GM18868 (cell line): ENCODE results near the gene EHMT1.
"Not testable (repeated sequence)": the region's sequence is repeated elsewhere in the genome, so short reads cannot be mapped to it uniquely, and the experiment has no call there.

Experiments used
- ATAC-seq: cut with Tn5 transposase; IDR thresholded peaks from one replicate; pipeline ENCODE4 v1.9.1; 2021; ENCODE audit warnings: mild to moderate bottlenecking, moderate library complexity; ENCODE audit not compliant: unreplicated experiment

The EHMT1 gene

DNA sequence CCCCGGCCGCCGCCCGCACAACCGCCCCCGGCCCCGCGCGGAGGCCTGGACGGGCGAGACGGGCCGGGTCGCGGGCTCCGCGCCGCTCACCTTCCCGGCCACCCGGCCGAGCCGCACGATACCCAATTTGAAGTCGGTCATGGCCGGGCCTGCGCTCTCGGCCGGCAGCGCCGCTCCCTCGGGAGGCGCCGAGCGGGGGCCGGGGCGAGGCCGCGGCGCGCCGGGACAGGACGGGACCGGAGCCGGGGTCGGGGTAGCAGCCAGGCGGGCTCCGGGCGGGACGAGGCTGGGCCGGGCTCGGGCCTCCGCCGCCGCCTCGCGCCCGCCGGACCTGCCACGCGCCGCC is 28.7 kb upstream of the EHMT1 start:
- ATAC-seq, result no peak

DNA sequence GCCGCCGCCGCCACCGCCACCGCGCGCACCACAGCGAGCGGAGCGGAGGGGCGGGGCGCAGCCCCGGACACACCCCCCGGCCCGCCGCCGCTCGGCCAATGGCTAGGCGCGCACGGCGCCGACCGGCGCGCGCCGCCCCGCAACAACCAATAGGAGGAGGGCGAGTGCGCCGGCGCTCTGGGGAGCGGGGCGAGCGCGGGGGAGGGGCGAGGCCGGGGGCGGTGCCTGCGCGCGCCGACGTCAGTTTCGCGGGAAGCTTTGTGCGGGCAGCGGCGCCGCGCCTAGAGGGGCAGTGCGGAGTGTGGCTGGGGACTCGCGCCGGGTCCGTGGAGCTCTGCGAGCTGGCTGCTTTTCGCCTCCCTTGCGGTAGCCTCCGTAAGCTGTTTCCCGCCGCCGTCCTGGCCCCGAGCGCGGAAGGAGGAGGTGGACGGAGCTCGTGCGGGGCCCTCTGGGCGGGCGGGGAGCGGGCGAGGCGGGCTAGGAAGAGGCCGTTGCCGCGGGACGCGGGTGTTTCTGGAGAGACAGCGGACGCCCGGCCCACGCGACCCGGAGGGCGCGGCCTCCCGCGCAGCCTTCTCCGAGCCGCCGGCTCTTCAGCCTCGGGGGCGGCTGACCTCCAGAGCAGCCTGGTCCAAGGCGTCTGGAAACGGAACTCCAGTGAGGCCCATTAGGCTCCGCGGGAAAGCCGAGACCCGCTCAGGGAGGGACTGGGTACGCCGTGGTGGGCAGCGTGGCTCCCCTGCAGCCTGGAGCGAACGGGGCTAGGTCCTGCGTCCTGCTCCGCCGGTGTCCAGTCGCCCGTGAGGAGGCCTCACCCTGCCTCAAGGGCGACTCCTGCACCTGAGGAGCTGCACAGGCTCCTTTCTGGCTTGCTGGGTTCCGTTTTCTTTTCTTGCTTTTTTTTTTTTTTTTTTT is 28.1 kb upstream of the EHMT1 start, which contains the start of gene ZMYND19:
Gene ZMYND19, minus strand, starts transcription at position 44 of the 915 bp plus-strand sequence. CDS start 249 bp downstream, outside the sequence.
- ATAC-seq, result peak; percentile 91

DNA sequence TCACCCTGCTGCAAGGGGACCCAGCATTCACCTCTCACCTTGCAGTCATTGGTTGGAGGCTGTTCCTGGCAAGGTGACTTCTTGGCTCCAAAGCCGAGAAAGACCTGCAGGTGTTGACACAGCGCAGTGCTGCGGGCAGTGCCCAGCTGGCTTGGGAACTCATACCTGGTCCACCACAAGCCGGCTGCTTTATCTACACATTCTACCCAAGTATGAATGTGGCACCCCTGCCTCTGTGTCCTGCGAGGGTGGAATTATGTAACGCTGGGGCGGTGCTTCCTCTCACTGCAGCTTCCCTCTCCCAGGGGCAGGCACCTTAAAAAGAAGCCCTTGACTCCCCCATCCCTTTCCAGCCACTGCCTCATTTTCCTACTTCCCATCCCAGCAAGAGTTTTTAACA is 26.0 kb upstream of the EHMT1 start:
- no peak for ATAC-seq

DNA sequence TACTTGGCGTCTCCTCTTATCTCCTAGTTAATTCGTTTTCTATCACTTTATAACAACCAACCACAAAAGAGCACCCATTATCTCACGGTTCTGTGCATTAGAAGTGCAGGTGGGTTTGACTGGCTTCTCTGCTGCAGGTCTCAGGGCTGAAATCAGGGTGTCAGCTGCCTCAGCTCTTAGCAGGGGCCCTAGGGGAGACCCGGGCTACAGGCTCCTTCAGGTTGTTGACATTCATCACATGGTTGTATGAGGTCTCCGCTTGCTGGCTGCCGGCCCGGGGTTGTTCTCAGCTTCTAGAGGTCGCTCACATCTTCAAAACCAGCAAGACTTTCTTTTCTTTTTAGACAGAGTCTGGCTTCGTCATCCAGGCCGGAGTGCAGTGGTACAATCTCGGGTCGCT is 25.6 kb upstream of the EHMT1 start:
- ATAC-seq, result no peak

DNA sequence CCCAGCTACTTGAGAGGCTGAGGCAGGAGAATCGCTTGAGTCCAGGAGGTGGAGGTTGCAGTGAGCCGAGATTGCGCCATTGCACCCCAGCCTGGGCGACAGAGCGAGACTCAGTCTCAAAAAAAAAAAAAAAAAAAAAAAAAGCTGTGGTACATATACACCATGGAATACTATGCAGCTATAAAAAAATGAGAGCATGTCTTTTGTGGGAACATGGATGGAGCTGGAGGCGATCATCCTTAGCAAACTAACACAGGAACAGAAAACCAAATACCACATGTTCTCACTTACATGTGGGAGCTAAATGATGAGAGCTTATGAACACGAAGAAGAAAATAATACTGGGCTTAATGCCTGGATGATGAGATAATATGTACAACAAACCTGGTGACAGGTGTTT is 22.2 kb upstream of the EHMT1 start:
- not testable (repeated sequence) for ATAC-seq

DNA sequence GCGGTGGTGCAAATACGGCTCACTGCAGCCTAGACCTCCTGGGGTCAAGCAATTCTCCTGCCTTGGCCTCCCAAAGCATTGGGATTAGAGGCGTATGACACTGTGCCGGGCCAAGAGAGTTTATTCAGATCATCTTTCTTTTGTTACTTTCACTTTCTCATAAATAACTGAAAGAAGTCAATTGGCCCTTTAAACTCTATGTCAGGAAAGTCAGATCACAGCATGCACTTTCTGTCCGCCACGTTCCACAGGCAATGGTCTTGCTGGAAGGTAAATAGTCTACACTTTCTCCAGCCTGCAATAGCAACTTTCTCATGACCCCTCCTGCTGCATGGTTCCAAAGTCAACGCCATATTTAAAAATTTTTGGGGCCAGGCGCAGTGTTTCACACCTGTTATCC is 19.9 kb upstream of the EHMT1 start:
- no peak for ATAC-seq

DNA sequence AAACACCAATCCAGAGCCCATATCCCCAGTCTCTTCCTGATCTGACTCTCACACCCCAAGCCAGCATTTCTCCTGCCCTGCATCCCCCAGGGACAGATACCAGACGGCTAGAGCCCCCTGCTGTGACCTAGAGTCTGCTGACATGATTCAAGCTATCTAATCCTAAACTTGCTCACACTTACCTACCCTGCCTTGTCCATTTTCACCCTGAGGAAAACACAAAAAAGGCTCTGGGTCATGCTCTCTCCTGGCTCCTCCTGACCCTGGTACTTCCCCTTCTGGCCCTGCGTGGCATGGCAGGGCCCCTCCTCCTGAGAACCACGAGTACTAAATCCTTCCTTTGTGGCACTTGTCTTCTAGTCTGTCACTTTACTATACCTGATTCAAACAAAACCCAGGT is 16.1 kb upstream of the EHMT1 start:
- no peak for ATAC-seq

DNA sequence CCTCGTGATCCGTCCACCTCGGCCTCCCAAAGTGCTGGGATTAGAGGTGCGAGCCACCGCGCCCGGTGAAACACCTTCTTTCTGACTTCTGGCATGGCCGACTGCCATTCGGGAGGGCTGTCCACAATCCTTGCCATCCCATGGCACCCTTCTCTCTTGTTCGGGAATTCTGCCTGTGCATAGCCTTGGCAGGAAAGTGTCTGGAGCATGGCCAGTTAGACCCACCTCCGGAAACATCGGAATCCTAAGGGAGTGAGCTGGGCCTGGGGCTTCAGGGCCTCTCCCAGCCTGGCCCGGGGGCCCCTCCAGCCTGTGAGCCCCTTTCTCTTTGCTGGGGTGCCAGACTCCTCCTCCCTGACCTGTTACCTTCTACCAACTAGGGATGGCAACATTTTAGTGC is 14.9 kb upstream of the EHMT1 start:
- no peak for ATAC-seq

DNA sequence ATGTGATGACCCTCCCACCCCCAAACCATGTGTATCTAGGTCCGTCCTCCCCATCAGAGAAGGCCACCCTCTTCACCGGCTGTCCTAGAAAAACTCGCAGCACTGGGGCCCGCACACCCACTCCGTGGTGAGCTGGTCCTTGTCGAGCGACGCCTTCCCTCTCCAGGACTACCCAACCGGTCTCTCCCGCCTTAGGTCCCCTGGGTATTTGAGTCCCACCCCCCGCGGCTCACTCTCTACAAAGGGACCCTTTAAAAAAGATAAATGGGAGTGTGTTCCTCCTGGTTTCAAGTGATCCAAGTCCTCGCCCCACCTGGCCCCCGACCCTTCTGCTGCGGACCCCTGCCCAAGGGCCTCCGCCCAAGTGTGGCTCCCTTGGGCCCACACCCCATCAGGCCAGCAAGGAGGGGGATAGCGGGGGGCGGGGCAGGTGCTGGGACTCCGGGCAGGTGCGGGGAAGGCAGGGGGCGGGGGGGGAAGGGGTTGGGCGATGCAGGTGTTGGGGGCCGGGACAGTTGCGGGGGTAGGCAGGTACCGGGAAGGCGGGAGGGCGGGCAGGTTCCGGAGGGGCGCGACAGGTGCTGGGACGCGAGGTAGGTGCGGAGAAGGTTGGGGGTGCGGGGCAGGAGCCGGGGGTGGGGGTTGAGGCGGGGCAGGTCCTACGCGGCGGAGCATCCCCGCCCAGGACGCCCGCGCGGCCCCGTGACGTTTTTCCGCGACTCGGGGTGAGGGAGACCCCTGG is 14.3 kb upstream of the EHMT1 start:
- no peak for ATAC-seq

DNA sequence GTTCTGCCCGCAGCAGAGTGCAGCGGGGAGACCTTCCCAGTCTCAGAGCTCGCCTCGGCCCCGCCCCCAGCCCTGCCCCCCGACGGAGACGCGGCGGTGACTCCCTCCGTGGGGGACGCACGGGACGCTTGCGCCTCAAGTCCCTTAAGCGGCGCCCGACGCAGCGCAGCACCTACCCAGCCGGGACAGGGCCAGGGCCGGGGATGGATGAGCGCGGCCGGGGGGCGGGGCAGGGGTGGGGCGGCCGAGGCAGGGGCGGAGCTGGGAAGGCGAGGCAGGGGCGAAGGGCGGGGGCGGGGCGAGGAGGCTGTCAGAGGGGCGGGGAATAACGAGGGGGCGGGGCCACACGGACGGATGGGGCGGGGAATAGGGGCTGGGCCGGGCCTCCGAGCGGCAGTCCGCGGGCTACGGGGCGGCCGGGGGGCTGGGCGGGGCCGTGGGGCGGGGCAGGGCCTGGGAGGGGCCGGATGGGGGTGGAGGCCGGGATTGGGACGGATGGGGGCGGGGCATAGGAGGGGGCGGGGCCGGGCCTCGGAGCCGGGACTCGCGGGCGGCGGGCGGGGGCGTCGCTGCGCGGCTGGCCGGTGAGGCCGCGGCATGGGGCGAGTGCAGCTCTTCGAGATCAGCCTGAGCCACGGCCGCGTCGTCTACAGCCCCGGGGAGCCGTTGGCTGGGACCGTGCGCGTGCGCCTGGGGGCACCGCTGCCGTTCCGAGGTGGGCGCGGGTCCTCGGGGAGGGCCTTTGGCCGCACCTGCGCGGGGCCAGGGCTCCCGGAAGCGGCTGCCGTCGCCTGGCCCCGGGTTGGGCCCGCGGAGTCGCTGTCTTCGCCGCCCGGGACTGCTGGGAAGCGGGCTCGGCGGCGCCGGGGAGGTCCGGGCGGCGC is 13.4 kb upstream of the EHMT1 start, which contains the start of gene ARRDC1:
Gene ARRDC1, plus strand, starts transcription at position 566 of the 884 bp plus-strand sequence. Its CDS starts 32 bp downstream, at position 598.
- ATAC-seq, result peak; percentile 83

DNA sequence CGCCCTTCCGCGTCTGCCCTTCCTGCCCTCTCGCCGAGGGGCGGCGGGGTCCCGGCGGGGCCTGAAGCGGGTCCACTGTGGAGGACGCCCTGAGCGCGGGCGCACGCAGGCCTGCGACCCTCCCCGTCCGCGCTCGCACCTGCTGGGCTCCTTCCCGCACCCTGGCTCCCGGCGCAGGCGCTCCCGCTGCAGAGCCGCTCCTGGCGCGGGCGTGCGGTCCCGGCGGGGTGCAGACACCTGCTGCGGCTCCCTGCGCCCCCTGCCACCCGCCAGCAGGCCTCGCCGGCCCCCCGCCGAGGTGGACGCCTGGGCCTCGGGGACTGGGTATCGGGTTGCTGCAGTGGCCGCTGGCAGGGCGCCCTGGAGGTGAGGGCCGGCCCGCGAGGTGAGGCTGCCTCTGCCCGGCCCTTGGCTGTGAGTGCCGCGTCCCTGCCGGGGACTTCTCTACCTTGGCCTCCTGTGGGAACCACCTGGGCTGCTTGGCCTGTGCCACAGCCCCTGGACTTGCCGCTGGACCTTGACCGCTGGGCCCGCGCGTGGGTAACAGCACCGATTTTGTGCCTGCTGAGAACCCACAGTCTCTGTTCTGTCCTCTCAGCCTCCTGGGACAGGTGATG is 12.7 kb upstream of the EHMT1 start:
- no peak for ATAC-seq

DNA sequence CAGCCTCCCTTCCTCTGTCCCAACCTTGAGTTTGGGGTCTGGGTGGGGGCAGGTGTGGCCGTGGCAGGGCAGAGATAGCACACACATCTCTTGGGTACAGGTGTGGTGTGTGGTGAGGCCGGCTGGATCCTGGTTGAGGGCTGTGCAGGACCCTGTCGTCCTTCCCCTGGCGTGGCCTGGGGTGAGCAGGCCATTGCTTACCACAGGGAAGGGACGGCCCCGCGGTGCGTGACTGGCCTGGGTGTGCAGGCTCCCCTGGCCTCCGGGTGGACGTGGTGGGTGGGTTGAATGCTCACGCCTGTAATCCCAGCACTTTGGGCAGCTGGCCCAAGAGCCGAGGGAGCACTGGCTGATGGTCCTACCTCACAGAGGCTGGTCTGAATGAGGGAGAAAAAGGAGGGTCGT is 12.1 kb upstream of the EHMT1 start:
- no peak for ATAC-seq

DNA sequence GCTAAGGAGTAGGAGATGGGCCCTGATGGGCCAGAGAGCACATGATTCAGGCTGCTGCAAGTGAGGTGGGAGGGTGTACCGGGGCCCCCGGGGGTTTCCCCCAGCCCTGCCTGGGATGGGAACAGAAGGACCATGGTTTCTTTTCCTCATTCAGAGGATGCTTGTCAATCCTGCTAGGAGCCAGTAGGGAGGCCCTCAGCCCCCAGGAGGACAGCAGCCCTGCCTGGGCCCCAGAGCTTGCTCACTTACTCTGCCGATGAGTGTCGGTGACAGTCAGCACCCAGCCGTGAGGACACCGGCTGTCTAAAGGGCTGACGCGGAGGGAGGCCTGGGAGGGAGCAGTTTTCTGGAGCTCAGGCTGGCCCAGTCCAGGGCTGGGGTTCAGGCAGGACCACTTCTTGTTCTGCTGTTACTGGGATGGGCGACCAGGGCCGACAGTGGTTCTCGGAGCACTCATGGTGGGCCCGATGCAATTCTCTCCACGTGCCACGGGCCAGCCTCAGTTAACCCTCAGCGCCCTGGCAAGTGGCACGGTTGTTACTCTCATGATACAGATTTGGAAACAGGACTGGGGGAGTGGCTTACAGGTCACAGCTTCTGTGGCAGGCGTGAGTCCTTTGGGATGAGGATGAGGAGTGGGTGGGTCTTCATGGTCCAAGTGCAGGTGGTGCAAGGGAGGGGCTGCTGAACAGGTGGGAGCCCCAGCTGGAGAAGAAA is 11.5 kb upstream of the EHMT1 start:
- ATAC-seq, result no peak

DNA sequence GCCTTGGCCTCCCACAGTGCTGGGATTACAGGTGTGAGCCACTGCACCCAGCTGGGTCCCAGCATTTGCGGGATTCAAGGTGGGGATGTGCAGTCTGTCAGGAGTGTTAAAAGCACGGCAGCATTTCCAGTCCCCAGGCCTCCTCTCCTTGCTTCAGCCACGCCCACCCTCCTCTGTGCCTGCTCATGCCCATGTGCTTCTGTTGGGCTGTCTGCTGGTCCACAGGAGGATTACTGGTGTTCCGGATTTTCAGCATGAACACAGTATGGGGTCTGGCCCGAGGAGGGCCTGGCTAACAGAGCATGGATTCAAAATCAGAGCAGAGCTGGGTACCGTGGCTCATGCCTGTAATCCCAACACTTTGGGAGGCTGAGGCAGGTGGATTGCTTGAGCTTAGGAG is 7.9 kb upstream of the EHMT1 start:
- no peak for ATAC-seq

DNA sequence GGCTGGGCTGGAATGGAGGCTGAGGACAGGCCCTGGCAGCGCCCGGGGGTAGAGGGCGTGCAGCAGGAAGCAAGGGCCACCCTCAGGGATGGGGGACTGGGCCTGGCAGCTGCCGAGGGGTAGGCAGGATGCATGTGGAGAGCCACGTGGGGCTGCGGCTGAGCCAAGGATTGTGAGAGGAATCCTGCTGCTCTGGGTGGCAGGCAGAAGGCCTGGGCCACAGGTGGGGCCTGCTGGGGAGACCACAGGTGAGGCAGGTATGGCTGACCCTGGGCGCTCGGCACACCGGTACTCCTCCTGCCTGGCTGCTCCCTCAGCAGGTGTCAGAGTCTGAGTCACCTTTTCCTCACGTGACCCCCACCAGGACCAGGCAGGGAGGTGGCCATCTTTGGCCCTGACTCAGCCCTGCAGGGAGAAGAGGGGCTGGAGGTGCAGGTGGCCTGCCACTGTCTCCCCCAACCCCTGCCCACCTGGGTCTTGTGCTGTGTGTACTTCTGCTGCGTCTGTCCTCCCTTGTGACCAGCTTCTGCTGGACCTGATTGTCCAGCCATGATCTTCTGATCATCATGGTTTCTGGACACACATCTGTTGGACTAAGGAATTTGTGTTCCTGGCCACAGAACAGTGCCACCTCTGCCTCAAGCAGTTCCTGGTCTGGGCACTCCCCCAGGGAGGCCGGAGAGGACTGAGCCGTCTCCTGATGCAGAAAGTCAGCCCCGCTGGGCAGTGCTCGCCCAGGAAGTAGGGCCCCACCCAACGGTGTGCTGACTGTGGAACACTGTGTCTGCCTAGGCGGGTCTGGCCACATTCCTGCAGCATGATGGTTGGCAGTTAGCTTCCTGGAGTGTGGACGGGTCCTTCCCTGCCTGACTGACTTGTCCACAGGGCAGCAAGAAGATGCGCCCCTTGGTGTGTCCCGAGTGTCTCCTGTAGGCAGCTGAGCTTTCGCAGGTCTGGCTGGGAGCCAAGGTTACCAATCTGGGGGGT is 6.9 kb upstream of the EHMT1 start:
- ATAC-seq, result no peak

DNA sequence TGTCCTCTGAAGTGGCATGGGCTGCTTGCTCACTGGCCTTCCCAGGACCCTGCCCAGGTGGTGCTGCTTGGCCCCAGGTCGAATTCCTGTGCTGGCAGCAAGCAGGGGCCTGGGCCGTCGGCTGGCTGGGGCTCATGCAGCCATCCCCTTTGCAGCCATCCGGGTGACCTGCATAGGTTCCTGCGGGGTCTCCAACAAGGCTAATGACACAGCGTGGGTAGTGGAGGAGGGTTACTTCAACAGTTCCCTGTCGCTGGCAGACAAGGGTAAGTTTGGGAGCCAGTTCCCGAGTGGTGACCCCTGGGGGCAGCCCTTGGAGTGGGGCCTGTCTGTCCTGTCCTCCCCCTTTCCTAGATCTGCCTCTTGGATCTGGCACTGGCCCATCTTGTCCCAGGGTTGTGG is 6.1 kb upstream of the EHMT1 start:
- ATAC-seq, result no peak

DNA sequence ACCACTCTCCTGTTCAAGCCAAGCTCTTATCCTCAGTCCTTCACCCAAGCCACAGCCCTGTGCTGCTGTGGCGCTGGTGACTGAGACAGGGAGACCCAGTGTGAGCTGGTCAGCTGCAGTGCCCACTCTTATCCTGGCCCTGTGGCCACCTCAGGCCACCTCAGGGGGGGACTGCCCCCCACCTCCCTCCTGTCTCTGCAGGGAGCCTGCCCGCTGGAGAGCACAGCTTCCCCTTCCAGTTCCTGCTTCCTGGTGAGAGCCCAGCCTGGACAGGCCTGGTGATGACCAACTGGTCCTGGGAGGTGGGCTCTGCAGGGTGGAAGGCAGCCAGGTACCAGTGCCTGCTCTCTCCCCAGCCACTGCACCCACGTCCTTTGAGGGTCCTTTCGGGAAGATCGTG is 5.5 kb upstream of the EHMT1 start:
- no peak for ATAC-seq

DNA sequence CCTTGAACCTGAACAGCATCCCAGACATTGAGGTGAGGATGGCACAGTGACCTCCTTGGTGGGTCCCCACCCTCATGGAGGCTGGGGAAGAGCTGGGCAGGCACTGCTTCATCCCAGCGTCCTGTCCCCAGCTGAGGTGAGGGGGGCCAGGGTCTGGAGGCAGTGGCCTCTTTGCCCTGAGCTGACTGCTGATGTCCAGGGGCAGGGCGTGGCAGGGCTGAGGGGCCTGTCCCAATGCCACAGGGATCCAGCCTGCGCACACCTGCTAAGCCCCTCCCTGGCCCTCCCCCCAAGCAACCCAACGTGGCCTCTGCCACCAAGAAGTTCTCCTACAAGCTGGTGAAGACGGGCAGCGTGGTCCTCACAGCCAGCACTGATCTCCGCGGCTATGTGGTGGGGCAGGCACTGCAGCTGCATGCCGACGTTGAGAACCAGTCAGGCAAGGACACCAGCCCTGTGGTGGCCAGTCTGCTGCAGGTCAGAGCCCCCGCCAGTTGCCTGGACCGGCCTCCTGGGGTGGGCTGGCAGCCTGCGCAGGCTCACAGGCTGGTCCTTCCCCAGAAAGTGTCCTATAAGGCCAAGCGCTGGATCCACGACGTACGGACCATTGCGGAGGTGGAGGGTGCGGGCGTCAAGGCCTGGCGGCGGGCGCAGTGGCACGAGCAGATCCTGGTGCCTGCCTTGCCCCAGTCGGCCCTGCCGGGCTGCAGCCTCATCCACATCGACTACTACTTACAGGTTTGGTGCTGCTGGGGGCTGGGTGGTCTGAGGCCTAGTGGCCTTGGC is 4.9 kb upstream of the EHMT1 start:
- ATAC-seq, result no peak
